ENCODE results near the gene ZNF816. TPM values are rescaled to one million over a fixed set of nuclear protein-coding genes. Genes with fewer than 3 reads are reported as not detected.

Gene ZNF816
- total RNA-seq, result 4.7 and 5.0 TPM in 2 replicates

GRCh38 chr19:52962394-52963246, at the start of gene ZNF816:
ZNF816 (minus strand) TSS chr19:52962881; CDS start chr19:52956089, 6,792 bp downstream.

GRCh38 chr19:52922841-52923777, 39.6 kb downstream of the ZNF816 start, which contains the start of gene ZNF888:
ZNF888 (minus strand) TSS chr19:52923428; CDS start chr19:52917873, 5,555 bp downstream.

Other genes starting within 250 kb of the ZNF816 start
- gene ZNF611, start 227.8 kb downstream of the ZNF816 start, total RNA-seq, result 5.9 and 11.3 TPM in 2 replicates
- gene ZNF600, start 176.1 kb downstream of the ZNF816 start, total RNA-seq, result 2.5 and 4.0 TPM in 2 replicates
- 11.7 and 14.4 TPM in 2 replicates for gene ZNF28, start 141.2 kb downstream of the ZNF816 start, total RNA-seq
- 12.3 and 12.5 TPM in 2 replicates for gene ZNF468, start 105.3 kb downstream of the ZNF816 start, total RNA-seq
- 4.3 and 9.0 TPM in 2 replicates for gene ZNF320, start 65.2 kb downstream of the ZNF816 start, total RNA-seq
- gene ZNF888, start 39.5 kb downstream of the ZNF816 start, total RNA-seq, result 3.9 and 8.3 TPM in 2 replicates
- gene ERVV-1, start 51.0 kb upstream of the ZNF816 start, total RNA-seq, result not detected in 2 replicates
- not detected in 2 replicates for gene ERVV-2, start 81.9 kb upstream of the ZNF816 start, total RNA-seq
- 13.2 and 17.8 TPM in 2 replicates for gene ZNF160, start 140.5 kb upstream of the ZNF816 start, total RNA-seq
- 4.8 and 5.3 TPM in 2 replicates for gene ZNF415, start 170.0 kb upstream of the ZNF816 start, total RNA-seq
- gene ZNF347, start 196.2 kb upstream of the ZNF816 start, total RNA-seq, result 10.1 and 10.6 TPM in 2 replicates
- 1.7 and 6.7 TPM in 2 replicates for gene ZNF665, start 230.5 kb upstream of the ZNF816 start, total RNA-seq

Measured in mammary microvascular endothelial cell (primary cell).